Body of pancreas (tissue), 4 donors: ENCODE data around the gene SMIM12.

Source experiments
- CTCF ChIP-seq, 7 experiments: fragments of 450-650 bp in 4 of 7; fragments of 200-600 bp in 3 of 7; sonication (generic) in 3 of 7; IDR thresholded peaks; one replicate each; pipeline ENCODE4 v1.5.1; 2016 to 2019; ENCODE audit warnings: antibody characterized with exemption in 7 of 7
- POLR2A ChIP-seq, 3 donors: fragments of 450-650 bp; IDR thresholded peaks; one replicate each; pipeline ENCODE4 v1.6.1; 2016; ENCODE audit warnings: antibody characterized with exemption in 3 of 3, mild to moderate bottlenecking in 2 of 3

- TF ChIP-seq CTCF (IDR thresholded peaks at IDR 0.05) (no peak), POLR2A (IDR thresholded peaks at IDR 0.05) (no peak)
These were observed 47.2 kb upstream of the SMIM12 start for GRCh38 chr1:34906756-34907155.
